ENCODE results near the gene SMIM43. TPM values are rescaled to one million over a fixed set of nuclear protein-coding genes. Genes with fewer than 3 reads are reported as not detected.

Gene SMIM43
- total RNA-seq, 1 experiment from 2014 or later, result 0.45 TPM

GRCh38 chr4:121749225-121749624 is 15.7 kb downstream of the SMIM43 start:
- DNase-seq (ENCODE audit: low spot score), result no peak
- H3K4me1 ChIP-seq (ENCODE audit: insufficient read depth, low read length, poor library complexity, severe bottlenecking), result no peaks in the 10 kb centered on the region
- no TSS peak for BruUV-seq (replicated peaks)
- no peaks in the 10 kb centered on the region for H3K27me3 ChIP-seq (replicated peaks; ENCODE audit: insufficient read depth, low read depth, low read length, poor library complexity)
- no peaks in the 10 kb centered on the region for H3K9me3 ChIP-seq (ENCODE audit: low read depth, low read length, poor library complexity, severe bottlenecking)
- no peaks in the 10 kb centered on the region for H3K36me3 ChIP-seq (ENCODE audit: insufficient read depth, low read length, poor library complexity, severe bottlenecking)
- intact Hi-C loops (cut with micrococcal nuclease; ENCODE audit: unreplicated experiment), result no loop called here
- TF ChIP-seq CTCF (conservative IDR thresholded peaks at IDR 0.05; ENCODE audit: low read depth, low read length) (no peak), EZH2 (IDR thresholded peaks at IDR 0.05; ENCODE audit: borderline replicate concordance, low read depth, low read length, poor library complexity, severe bottlenecking) (no peak)
- H3K4me3 ChIP-seq (ENCODE audit: low read depth, low read length, poor library complexity, severe bottlenecking), result no peak overlapping the region
- no peak overlapping the region for H3K27ac ChIP-seq (ENCODE audit: low read depth, low read length, poor library complexity, severe bottlenecking)
- ChIA-PET POLR2A (ENCODE audit: low non-redundant PET) (no interaction called here), CTCF (no interaction called here)

- TF ChIP-seq EZH2 (IDR thresholded peaks at IDR 0.05; ENCODE audit: borderline replicate concordance, low read depth, low read length, poor library complexity, severe bottlenecking) (no peak), CTCF (conservative IDR thresholded peaks at IDR 0.05; ENCODE audit: low read depth, low read length) (no peak)
- no peak overlapping the region for H3K27ac ChIP-seq (ENCODE audit: low read depth, low read length, poor library complexity, severe bottlenecking)
- no peaks in the 10 kb centered on the region for H3K27me3 ChIP-seq (replicated peaks; ENCODE audit: insufficient read depth, low read depth, low read length, poor library complexity)
- intact Hi-C loops (cut with micrococcal nuclease; ENCODE audit: unreplicated experiment), result no loop called here
- no peaks in the 10 kb centered on the region for H3K9me3 ChIP-seq (ENCODE audit: low read depth, low read length, poor library complexity, severe bottlenecking)
- H3K4me1 ChIP-seq (ENCODE audit: insufficient read depth, low read length, poor library complexity, severe bottlenecking), result no peaks in the 10 kb centered on the region
- ChIA-PET CTCF (no interaction called here), POLR2A (ENCODE audit: low non-redundant PET) (no interaction called here)
- H3K36me3 ChIP-seq (ENCODE audit: insufficient read depth, low read length, poor library complexity, severe bottlenecking), result no peaks in the 10 kb centered on the region
- H3K4me3 ChIP-seq (ENCODE audit: low read depth, low read length, poor library complexity, severe bottlenecking), result no peak overlapping the region
- no TSS peak for BruUV-seq (replicated peaks)
- DNase-seq (ENCODE audit: low spot score), result no peak
Measured at GRCh38 chr4:121742794-121743193, 22.2 kb downstream of the SMIM43 start.

DNA sequence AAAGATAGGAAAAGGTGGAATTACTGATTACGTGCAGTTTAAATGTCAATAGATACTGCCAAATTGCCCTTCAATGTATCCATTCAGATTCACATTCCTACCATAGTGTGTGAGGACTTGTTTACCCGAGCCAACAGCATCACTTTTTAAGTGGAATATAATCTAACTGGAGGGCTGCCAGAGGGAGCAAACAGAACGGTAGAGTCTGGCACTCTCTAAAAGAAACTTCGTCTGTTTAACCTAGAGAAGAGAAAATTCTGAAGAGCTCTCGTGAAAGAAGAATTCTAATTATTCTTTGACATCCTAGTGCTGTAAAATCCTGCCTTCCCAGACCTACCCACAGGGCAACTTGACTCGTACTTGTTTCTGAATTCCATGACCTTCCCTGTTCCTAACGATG is 23.2 kb downstream of the SMIM43 start:
- no peaks in the 10 kb centered on the region for H3K4me1 ChIP-seq (ENCODE audit: insufficient read depth, low read length, poor library complexity, severe bottlenecking)
- intact Hi-C loops (cut with micrococcal nuclease; ENCODE audit: unreplicated experiment), result no loop called here
- H3K27ac ChIP-seq (ENCODE audit: low read depth, low read length, poor library complexity, severe bottlenecking), result no peak overlapping the region
- no peak for DNase-seq (ENCODE audit: low spot score)
- H3K4me3 ChIP-seq (ENCODE audit: low read depth, low read length, poor library complexity, severe bottlenecking), result no peak overlapping the region
- TF ChIP-seq CTCF (conservative IDR thresholded peaks at IDR 0.05; ENCODE audit: low read depth, low read length), result no peak
- TF ChIP-seq EZH2 (IDR thresholded peaks at IDR 0.05; ENCODE audit: borderline replicate concordance, low read depth, low read length, poor library complexity, severe bottlenecking), result no peak
- H3K36me3 ChIP-seq (ENCODE audit: insufficient read depth, low read length, poor library complexity, severe bottlenecking), result no peaks in the 10 kb centered on the region
- POLR2A ChIA-PET (ENCODE audit: low non-redundant PET), result no interaction called here
- BruUV-seq (replicated peaks), result no TSS peak
- H3K27me3 ChIP-seq (replicated peaks; ENCODE audit: insufficient read depth, low read depth, low read length, poor library complexity), result no peaks in the 10 kb centered on the region
- CTCF ChIA-PET, result no interaction called here
- no peaks in the 10 kb centered on the region for H3K9me3 ChIP-seq (ENCODE audit: low read depth, low read length, poor library complexity, severe bottlenecking)

Measured in A673 (cell line).